GM12874 (cell line): ENCODE measurements around the gene GATC.
A peak's percentile ranks its signal among the peaks of the same experiment; 100 is the strongest.

Experiments used
- CTCF ChIP-seq: IDR thresholded peaks from 2 replicates; pipeline ENCODE4 v1.5.1; 2011; ENCODE audit warnings: low read depth, mild to moderate bottlenecking, control low read depth, low read length, moderate library complexity; ENCODE audit not compliant: insufficient read depth

The GATC gene

DNA sequence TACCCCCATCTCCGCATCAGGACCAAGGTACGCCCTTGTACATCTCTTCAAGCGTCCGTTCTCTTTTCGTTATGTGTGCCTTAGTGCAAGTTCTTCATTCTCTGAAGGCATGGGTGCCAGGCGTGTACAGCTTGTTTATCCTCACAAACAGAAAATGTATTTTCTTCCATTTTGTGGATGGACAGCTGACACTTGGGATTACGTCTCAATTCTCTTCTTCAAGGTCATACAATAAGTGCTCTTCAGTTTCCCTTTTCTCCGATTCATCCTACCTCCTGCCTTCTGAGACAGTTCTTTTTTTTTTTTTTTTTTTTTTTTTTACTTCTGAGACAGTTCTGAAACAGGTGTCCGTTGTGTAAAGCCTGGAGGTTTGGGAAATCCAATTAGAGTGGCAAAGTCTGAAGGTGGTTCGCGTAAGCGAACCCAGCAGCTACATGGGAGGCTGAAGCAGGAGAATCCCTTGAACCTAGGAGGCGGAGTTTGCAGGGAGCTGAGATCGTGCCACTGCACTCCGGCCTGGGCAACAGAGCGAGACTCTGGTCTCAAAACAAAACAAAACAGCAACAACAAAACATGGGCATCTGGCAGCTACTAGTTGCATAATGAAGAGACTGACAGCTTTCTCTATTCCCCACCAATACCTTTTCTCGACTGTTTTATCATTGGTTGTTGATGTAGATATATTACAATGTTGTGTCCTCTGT, 7.6 kb upstream of the GATC start:
- TF ChIP-seq CTCF: no peak

DNA sequence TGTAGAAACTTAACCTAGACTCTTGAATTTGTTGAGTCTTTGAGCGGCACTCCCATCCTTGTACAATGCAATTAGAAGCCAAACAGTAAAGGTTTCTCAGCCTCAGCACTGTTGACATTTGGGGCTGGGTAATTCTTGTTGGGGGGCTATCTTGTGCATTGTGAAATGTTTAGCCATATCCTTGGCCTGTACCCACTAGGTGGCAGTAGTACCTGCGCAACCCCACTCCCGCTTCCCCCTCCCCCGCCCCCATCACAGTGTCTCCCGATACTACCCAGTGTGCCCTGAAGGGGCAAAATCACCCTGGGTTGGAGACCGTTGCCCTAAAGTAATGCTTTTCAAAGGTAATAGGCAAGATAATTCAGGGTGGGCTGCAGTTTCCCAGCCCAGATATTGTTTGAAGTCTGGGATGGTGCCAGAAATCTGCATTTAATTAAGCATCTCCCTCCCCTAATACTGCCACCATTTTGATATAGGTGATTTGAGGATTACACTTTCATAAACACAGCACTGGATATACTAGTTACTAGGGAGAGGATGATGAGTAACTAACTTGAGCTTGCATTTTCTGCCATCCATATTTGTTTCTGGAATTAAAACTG, 6.5 kb upstream of the GATC start:
- peak; percentile 72 for TF ChIP-seq CTCF

GRCh38 chr12:120444676-120445075, 1.6 kb upstream of the GATC start:
- no peak for TF ChIP-seq CTCF

- TF ChIP-seq CTCF: no peak
Measured at GRCh38 chr12:120447992-120448391, 1.7 kb downstream of the GATC start.

GRCh38 chr12:120453060-120453750, 7.0 kb downstream of the GATC start:
- no peak for TF ChIP-seq CTCF

GRCh38 chr12:120453977-120454376, 7.7 kb downstream of the GATC start:
- TF ChIP-seq CTCF: peak; percentile 64

GRCh38 chr12:120455302-120455701, 9.1 kb downstream of the GATC start:
- no peak for TF ChIP-seq CTCF
